Endometrium (tissue), 2 donors: ENCODE measurements around the gene SPAG6.

Experiments used
- FAIRE-seq: peaks from 2 replicates; lab custom pipeline; 2012; peaks lifted over from hg19 to GRCh38; lab: Jason Lieb, UNC
- donor health status: control.
- donor health status: control.

The SPAG6 gene

DNA sequence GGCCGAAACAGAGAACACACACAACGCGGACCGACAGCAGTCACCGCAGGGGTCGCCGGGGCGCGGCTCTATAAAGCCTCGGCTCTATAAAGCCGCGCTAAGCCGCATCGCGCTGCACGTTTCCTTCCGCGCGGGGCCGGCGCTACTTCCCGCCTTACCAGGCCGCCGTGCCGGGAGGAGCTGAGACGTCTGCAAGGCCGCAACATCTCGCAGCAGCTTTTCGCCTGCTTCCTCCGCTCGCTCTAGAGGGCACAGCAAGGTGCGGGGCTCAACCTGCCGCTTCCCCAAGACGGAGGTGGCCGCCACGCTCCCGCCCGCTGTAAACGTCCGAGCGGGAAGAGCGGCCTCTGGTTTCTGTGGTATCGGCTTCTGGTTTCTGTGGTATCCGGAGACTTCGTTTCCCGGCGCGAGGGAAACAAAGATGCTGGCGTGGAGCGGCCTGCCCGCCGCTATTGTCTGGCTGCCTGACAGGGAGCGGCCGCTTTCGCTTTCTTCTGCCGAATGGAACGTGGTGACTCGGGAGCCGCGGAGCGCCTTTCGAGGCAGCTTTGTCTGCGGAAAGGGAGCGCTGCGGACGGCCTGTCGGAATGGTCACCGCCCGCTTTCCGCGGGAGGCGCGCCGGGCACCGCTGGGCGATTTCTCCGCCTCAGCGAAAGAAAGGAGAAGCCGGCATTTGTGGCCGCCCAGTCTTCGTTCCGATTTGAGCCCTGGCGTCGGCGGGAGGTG, 91.8 kb downstream of the SPAG6 start:
- FAIRE-seq, result no peak

DNA sequence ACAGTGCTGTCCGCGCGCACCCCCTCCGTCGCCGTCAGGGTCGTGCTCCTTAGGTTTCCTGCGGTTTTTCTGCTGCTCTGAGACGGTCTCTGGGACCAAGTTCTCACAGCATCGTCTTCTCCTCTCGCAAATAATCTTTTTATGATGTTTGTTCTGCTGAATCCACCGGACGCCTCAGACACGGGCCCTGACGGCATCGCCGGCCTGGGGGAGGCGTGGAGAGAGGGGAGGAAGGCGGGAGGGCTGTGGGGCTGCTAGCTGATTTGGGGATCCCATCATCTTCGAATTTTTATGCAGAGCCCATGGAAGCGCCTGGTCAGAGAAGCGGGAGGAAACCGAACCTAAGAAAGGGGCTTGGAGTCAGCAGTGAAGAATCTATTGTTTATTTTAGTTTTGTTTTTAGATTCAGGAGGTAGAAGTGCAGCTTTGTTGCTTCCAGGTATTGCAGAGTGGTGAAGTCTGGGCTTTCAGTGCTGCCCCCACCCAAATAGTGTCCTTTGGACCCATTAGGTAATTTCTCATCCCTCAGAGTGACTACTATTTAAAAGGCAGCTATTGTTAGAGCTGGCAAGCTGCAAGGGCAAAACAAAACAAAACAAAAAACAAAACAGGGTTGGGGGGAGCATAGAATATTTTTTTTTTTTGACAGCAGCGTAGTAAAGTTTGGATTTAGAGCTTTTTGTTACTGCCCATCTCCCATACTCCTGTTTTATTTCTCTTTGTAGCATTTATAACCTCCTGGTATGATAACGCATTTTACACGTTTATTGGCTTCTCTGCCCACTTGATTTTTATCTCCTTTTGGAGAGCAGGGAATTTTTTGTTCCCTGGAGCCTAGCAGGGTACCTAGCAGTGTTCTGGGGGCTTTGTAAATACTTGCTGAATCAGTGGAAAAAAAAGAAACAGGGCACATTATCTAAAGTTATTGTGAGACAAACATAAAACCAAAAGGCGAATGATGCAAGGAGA, 92.6 kb downstream of the SPAG6 start:
- FAIRE-seq, result no peak

DNA sequence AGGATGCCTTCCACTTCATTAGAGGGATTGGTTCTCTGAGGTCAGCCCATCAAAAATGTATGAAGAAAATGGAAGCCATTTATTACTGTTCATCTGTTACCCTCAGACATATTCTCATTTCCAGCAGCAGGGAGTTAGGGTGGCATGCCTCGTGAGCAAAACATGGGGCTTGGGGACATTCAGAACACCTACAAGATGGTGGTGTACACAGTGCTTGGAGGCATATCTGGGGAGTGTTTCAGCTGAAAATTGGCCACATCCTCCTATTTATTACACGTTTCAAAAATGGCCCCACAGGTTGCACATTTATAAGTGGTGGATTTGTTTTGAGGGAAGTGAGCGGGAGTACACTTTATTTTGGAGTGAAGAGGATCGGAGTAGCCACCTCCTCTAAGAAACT, 93.4 kb downstream of the SPAG6 start:
- FAIRE-seq, result no peak

DNA sequence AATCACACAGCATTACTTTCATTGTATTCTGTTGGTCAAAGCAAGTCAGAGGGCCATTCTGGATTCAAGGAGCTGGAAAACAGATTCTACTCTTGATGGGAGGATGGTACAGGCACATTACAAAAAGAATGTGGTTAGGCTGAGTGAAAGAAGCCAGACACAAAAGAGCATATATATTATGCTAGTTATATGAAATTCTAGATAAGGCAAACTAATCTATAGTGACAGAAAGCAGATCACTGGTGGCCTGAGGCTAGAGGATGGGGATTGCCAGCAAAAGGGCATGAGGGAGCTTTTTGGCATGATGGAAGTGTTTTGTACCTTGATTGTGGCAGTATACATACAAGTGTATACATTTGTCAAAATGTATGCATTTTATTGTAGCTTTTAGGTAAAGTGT, 96.8 kb downstream of the SPAG6 start:
- FAIRE-seq, result no peak

DNA sequence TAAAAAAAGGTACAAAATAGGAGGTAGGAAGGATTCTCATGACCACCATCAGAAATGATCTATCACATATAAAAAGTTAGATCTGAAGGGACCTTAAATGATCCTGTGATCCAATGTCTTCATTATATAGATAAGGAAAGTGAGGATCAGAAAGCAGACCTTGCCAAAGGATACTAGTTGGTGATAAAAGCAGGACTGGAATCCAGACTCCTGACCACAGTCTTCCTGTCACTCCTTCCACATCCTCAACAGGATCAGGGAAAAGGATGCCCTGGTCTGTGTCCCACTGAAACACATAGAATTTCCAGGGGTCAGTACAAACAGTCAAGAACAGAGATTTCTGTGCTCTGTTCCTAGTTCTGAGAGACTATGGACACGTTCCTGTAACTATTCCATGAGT, 97.2 kb downstream of the SPAG6 start:
- FAIRE-seq, result no peak

DNA sequence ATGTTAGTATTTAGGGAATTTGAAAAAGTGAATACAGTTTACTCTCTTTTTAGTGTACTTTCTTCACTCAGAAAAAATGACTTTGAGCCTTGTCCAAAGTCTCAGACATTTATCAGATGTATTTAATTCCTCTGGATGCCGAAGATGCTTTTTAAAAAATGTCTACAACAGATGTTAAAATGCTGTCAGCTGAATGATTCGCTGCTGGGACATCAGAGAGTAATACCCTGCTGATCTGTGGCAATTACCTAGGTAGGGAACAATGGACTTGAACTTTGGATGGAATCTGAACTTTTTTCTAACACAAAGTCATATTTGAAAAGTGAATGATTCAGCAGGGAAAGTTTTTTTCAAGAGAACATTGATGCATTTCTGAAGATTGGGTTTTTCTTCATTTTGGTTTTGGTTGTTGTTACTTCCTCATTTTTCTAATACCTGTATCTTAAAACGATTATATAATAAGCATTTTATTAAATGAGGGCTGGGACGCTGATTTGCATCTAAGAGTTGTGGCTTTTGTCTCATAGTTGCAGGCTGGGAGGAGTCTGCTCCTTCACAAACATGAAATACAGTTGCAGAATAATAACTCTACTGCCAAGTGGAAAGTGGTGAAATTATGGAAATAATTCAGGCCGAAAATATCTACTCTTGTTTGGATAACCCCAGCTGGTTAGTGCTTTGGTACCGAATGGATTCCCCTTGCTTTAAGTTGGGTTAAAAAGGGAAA, 98.0 kb downstream of the SPAG6 start:
- no peak for FAIRE-seq

DNA sequence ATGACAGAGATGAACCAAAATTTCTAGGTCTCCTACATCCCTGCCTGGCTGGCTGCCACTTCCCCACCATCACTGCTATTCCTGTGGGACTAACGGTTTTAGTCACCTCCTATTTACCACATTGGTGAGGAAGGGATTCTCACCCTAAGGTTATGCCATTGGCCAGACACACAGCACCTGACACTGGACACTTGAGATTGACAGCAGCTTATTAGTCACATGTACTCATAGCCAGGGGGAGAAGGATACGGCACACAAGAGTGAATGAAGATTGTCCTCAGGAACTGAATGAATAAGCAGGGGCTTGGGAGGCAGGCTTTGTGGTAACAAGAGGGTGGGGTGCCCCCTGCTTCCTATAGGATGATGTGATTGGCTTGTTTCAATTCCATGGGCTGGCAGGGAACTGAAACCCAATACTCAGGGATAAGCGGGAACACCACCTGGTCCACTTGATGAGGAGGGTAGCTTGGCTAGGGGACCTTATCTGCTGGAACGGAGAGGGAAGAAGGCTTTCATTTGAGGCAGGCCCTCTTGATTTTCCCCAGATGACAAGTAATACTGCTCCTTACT, 99.0 kb downstream of the SPAG6 start:
- no peak for FAIRE-seq

DNA sequence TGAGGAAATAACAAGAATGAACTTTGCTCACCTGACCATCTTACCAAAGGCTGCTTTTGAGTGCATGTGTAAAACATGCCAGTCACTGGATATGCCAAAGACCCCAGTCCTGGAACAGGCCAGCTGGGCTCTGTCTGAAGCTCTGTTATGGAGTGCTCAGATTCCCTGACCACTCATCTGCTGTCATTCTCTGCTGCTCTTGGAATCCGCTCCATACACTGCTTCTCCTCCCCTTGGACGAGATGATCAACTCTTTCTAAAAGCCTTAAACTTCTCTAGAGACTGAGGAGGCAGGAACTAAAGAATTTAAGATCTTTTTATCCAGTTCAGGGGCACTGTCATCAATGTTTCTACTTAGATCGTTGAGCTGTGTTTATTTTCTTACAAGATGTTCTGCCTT, 100.2 kb downstream of the SPAG6 start:
- FAIRE-seq, result no peak

DNA sequence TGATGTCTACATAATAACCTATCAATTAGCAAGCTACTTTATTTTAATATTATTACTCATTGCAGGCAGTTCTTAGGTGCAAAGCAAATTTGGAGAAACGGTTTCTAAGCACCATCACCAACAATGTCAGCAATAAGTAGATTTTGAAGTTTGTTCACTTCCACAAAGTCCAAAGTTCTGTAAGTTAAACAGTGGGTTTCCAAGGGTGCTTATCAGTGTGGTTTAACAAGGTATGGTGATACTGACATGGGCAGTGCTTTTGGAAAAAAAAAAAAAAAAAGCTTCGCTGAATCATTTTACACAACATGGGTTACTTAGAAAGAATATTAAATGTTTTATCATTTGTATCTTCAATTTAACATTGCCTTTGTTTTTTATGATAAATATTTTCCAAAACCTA, 101.8 kb downstream of the SPAG6 start:
- no peak for FAIRE-seq

DNA sequence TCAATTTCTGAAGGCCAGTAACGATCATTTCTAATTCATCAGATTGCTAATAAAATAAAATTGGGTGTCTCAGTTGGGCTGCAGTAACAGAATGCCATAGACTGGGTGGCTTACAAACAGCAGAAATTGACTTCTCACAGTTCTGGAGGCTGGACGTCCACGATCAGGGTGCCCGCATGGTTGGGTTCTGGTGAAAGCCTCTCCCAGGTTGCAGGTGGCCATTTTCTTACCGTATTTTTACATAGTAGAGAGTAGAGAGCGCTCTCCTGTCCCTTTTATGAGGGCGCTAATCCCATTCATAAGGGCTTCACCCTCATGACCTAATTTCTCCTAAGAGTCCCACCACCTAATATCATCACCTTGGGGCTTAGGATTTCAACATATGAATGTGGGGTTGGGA, 106.0 kb downstream of the SPAG6 start:
- no peak for FAIRE-seq

DNA sequence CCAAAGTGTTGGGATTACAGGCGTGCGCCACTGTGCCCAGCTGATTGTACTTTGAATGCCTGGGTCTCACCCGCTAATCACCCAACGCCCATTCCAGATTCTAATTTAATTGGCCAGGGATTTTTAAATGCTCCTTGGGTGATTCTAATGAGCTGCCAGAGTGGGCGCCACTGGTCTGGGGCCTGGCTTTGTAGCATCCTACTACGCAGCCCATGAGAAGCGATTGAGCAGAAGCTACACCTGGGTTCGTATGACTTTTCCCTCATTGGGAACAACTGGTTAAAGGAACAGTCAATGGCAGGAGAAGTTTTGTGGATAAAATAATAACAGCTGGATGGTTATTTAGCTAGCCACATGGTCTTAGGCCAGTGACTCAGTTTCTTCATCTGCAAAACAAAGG, 108.0 kb downstream of the SPAG6 start:
- FAIRE-seq, result no peak

DNA sequence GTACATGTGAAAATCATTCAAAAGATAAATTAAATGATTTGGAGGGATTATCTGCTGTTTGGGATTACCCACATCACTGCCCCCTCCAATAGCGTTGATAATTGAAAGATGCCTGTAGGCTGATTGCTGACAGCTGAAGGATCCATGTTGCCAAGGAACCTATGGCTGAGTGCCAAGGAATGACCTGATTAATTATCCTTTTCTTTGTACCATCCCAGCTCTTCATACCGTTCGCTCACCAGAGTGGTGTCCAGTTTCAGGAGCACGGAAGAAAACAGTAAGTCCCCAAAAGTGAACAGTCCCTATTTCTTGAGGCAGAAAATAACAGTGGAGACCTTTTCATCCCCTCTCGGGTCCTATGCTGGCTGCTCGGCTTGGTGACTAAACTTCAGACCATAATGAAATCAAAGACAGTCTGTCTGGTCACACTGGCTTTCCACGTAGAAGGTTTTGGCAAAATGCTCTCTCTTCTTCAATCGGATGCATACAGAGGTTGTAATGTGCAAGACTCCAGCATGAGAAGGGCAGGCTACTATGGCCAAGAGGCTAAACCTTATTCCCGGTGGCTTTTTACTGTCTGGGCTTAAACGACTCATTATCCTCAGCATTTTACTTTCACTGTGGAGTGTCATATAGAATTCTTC, 108.8 kb downstream of the SPAG6 start:
- no peak for FAIRE-seq

DNA sequence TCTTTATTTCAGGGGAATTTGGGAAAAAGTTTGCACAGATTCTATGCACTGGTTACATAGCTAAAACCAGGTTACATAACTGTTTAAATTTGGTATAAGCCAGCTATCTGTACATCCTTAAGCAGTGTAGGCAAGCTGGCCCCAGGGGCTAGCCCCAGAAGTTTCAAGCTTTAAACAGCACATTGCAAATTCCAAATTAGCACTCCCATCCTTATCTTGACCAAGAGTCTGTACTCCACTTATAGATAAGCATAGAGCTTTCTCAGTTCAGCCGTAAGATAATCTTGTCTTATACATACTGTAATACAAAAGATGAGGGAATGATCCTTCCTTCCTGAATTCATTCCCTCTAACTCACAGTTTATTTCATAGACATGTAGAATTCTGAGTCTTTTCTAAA, 109.3 kb downstream of the SPAG6 start:
- FAIRE-seq, result no peak

DNA sequence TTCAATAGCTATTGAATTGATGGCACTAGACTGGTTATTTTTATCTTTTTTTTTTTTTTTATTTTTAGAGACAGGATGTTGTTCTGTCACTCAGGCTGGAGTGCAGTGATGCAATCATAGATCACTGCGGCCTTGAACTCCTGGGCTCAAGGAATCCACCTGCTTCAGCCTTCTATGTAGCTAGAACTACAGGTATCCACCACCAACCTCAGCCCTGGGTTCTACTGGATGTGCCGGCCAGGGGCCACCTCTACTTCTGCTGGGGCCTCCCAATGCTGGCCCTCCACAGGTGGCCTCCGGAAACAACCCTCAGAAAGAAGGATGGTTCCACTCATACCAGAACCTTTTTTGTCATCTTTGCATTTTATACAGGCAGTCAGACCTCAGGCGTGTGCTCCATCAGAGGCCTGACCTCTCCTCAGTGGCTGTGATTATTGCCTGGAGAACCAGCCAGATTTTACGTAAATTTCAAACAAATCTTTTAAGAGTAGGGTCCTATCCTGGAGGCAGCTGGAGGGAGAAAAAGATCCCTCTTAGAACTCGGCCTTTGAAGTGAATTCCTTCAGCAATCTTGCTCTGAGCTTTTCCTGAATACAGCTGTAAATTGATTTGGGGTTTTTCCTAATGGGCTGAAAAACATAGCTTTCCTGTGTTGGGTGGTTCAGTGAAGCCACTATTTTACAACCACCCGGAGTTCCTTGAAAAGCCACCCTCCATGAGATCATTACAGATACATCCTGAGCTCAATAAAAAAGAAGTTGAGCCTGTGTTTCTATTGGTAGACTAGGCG, 110.0 kb downstream of the SPAG6 start:
- FAIRE-seq, result no peak

DNA sequence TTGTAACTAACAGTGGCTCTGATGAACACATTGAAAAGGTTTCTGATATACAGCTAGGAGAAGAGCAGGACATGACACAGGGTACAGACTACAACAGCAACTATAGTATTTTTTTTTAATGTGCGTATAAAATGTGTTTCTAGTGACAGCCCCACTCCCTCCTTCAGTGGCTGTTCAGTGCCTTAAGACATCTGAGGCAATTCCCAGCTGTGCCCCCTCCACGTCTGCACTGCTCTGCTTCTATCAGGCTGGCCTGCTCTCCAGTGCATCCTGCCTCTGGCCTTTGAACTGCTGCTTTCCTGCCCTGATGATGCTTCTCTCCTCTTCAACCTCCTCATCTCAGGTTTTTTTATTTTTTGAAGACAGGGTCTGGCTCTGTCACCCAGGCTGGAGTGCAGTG, 111.2 kb downstream of the SPAG6 start:
- no peak for FAIRE-seq

DNA sequence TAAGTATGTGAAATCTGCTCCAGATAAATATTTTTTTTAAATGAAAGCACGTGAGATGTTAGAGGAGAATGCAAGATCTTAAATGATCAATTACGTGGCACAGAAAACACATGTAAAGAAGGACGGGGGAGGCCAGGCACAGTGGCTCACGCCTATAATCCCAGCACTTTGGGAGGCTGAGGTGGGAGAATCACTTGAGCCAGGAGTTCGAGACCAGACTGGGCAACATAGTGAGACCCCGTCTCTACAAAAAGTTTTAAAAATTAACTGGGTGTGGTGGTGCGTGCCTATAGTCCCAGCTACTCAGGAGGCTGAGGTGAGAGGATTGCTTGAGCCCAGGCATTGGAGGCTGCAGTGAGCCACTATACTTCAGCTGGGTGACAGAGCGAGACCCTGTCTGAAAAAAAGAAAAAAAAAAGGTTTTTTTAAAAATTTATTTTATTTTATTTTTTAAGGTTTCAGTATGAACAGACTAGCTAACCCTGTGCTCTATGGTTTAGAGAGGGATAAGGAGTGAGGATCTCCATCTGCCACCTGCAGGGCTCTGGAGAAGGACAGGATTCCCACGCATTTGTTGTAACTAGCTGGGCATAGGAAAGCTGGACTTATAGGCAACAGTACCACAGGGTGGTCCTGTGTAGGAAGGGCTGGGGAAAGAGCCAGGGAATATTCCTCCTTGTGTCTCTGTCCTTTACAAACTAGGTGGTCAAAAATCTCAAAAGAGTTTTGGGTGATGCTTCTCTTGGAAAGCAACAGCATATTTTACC, 113.2 kb downstream of the SPAG6 start:
- FAIRE-seq, result no peak

DNA sequence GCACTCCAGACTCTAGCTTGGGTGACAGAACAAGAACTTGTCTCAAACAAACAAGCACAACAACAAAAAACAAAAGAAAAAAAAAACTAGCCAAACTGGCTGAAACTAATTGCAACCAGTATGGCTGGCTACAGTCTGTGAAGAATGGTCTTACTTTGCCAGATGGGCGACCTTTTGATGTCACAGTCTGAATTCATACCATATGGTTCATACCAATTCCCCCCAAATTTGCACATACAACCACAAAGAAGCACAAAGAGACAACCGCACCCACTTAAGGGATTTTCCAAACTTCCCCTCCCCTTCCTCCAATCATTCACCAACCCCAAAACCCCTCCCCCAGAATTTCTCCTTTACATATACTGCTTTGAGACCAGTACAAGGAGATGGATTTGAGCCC, 114.2 kb downstream of the SPAG6 start:
- no peak for FAIRE-seq

DNA sequence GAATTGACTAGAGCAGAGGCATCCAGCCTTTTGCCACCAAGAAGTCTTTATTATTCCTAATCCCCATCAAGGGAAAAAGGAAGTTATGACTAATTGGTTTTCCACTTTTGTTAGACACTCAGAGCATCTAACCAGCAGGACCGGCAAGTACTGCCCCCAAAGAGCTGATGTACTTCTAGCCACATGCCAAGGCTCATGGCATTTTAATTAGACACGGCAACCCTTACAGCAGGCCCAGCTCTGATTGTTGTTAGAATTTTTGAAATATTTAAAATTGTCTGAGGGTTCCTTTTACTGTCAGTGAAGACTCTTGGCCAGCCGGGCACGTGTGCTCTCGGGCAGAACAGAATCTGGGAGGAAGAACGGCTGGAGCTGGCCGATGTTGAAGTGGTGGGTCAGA, 114.8 kb downstream of the SPAG6 start:
- no peak for FAIRE-seq

DNA sequence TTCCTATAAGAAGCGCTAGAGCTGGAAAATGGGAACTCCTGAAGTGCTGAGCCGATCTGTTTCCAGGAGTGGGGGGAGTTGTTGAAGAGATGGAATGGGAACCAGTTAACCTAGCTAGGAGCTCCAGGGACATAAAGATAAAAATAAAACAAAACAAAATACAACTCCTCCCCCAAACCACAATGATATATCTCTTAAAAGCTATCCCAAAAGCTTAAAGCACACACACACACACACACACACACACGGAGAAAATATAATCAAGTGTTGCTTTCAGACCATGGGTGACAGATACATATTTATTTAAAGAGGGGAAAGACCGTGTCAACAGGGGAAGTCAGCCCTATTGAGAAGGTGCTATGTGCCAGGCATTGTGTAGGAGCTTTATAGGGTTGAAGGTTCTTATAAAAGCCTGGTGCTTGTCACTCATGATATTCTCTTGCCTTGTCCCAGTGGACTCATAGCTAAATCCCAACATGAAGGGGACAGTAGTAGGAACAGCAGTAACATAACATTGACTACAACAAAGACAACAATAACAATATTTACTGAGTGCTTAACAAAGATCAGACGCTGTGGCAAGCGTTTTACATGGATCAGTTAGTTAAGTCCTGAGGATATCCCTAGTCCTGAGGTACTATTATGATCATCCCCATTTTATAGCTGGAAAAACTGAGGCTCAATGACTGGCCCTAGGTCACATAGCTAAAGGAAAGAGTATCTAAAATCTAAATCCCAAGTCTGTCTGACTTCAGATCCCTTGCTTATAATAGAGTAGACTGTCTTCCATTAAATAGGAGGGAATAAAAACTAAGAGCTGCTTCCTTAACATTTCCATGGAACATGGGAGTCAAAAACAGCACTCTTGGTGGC, 115.5 kb downstream of the SPAG6 start:
- FAIRE-seq, result no peak
